ENCODE data around the gene PTGS1. TPM values are rescaled to one million over a fixed set of nuclear protein-coding genes. Genes with fewer than 3 reads are reported as not detected.
A peak's percentile ranks its signal among the peaks of the same experiment; 100 is the strongest.
"Not testable (repeated sequence)": the region's sequence is repeated elsewhere in the genome, so short reads cannot be mapped to it uniquely, and the experiment has no call there.

The PTGS1 gene
- 10 to 100 TPM; 14.2 to 27.9 (median 20.2) TPM for total RNA-seq

DNA sequence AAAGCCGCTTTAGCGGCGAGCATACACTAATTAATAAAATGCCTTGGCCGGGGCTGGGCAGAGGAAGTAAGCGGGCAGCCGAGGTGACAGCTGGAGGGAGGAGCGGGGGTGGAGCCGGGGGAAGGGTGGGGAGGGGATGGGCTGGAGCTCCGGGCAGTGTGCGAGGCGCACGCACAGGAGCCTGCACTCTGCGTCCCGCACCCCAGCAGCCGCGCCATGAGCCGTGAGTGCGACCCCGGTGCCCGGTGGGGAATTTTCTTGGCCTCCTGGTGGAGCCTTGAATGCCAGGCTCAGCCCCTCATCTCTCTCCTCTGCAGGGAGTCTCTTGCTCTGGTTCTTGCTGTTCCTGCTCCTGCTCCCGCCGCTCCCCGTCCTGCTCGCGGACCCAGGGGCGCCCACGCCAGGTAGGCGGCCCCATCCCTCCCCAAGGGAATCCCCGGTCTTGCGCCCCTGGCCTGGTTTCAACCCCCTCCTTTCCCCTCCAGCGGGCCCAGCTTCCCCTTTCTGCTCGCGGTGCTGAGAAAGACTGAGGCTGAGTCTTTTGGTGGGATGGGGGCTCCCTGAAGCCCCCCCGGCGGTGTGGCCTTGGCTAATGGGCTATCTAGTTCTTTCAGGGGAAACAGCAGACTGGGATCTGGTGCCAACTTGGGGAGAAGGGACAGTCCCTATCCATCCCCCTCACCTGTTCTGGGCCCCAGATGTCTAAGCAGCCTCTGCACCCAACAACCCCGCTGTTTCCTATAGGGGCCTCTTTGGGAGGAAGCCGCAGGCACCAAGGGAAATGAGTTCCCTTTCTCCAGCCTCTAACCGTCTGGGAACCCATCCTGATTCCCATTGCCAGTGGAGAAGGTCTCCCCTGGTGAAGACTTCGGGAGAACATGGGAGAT lies at the start of gene PTGS1:
TSS of gene PTGS1 (plus strand) at position 156 of the 887 bp plus-strand sequence. CDS start at position 217, 61 bp downstream.
- peak within 1 kb of the TSS; percentile 36 to 61 (median 42) for H3K4me3 ChIP-seq
- peak; percentile 24 for TF ChIP-seq POLR2A (IDR thresholded peaks at IDR 0.05)
- TF ChIP-seq, protein P1, sequence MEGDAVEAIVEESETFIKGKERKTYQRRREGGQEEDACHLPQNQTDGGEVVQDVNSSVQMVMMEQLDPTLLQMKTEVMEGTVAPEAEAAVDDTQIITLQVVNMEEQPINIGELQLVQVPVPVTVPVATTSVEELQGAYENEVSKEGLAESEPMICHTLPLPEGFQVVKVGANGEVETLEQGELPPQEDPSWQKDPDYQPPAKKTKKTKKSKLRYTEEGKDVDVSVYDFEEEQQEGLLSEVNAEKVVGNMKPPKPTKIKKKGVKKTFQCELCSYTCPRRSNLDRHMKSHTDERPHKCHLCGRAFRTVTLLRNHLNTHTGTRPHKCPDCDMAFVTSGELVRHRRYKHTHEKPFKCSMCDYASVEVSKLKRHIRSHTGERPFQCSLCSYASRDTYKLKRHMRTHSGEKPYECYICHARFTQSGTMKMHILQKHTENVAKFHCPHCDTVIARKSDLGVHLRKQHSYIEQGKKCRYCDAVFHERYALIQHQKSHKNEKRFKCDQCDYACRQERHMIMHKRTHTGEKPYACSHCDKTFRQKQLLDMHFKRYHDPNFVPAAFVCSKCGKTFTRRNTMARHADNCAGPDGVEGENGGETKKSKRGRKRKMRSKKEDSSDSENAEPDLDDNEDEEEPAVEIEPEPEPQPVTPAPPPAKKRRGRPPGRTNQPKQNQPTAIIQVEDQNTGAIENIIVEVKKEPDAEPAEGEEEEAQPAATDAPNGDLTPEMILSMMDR (IDR thresholded peaks at IDR 0.05) = no peak
- TF ChIP-seq POLR2AphosphoS5 (IDR thresholded peaks at IDR 0.05) = peak in 2 of 3 donors; percentile 63 to 64
- no peaks in the 10 kb centered on the region for H3K36me3 ChIP-seq
- 10% methylated on average over 29 of the region's 39 CpGs; no CpG with 5 or more reads in 1 of the 2 donors for WGBS, 2 donors (ENCODE audit: low coverage in 1 of 2)
- in situ Hi-C loops (cut with MboI; ENCODE audit: low pct_ligation_motif_present in 1 of 4, low pct_unique_long_range_greater_than_20kb in 1 of 4, low sequenced_read_pairs in 3 of 4) = no loop called here
- peak; percentile 68 for DNase-seq
- H3K9me3 ChIP-seq = no peaks in the 10 kb centered on the region
- intact Hi-C loops (cut with DNase I; ENCODE audit: low total_unique reads) = no loop called here
- H3K4me1 ChIP-seq = peaks cover 11 to 45% (median 22%) of the 10 kb centered on the region in 4 donors
- H3K27ac ChIP-seq = peak within 1 kb of the TSS; percentile 68 to 87 (median 78)
- H3K27me3 ChIP-seq = peaks cover 12% of the 10 kb centered on the region

DNA sequence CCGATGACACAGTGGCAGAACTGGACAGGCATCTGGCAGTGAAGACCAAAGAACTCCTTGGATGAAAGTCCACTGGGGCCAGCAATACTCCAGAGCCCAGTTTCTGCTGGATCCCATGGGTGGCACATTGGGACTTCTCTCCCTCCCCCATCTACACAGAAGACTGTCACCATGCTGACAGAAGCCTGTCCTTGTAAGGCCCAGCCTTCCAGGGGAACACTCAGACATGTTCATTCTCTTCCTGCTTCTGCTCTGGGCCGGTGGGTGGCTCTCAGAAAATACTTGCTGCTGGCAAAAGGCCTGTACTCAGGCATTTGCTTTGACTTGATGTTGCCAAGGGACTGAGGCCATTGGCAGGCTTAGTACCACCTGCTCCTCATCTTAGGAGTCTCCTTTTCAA lies 48.3 kb upstream of the PTGS1 start:
- in situ Hi-C loops (cut with MboI; ENCODE audit: low pct_ligation_motif_present in 1 of 4, low pct_unique_long_range_greater_than_20kb in 1 of 4, low sequenced_read_pairs in 3 of 4) = no loop called here
- peaks cover 0 to 9% (median 2%) of the 10 kb centered on the region in 4 donors for H3K4me1 ChIP-seq
- H3K36me3 ChIP-seq = peaks cover 0 to 14% (median 0%) of the 10 kb centered on the region in 4 donors
- no peak for DNase-seq
- H3K4me3 ChIP-seq = no peak overlapping the region
- peak overlapping the region in 1 of 4 donors; percentile 1 for H3K27ac ChIP-seq
- no peaks in the 10 kb centered on the region for H3K27me3 ChIP-seq
- intact Hi-C loops (cut with DNase I; ENCODE audit: low total_unique reads) = no loop called here
- TF ChIP-seq, protein P1 (IDR thresholded peaks at IDR 0.05) = no peak
- no peak for TF ChIP-seq POLR2AphosphoS5 (IDR thresholded peaks at IDR 0.05)
- TF ChIP-seq EP300 (IDR thresholded peaks at IDR 0.05; ENCODE audit: low read depth) = no peak
- no peak for TF ChIP-seq POLR2A (IDR thresholded peaks at IDR 0.05)
- WGBS, 2 donors (ENCODE audit: low coverage in 1 of 2) = 73 to 100% methylated on average over 1 to 2 of the region's 2 CpGs
- H3K9me3 ChIP-seq = no peaks in the 10 kb centered on the region

DNA sequence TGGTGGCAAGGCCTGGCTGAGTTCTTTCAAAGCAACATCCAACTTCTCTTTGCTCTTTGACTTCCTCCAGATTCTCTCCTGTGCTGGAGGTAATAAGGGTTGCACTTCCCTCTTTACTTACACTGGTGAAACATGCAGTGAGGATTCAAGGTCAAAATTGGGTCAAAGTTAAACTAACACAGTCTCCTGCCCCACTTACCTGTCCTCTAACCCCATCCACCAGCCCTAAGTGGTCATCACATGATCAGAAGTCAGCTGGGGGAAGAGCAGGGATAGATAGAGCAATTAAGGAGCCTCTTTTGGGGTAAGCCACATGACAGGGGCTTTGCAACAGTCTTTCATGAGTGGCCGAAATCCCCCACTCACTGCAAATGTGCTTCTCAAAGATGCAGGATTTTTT lies 46.2 kb upstream of the PTGS1 start:
- H3K4me3 ChIP-seq; DNase-seq; H3K4me1 ChIP-seq; intact Hi-C loops (cut with DNase I; ENCODE audit: low total_unique reads); in situ Hi-C loops (cut with MboI; ENCODE audit: low pct_ligation_motif_present in 1 of 4, low pct_unique_long_range_greater_than_20kb in 1 of 4, low sequenced_read_pairs in 3 of 4); H3K9me3 ChIP-seq; H3K27me3 ChIP-seq: not testable (repeated sequence)
- Histone ChIP-seq H3K36me3 (peaks cover 0 to 14% (median 0%) of the 10 kb centered on the region in 4 donors), H3K27ac (peak overlapping the region in 2 of 4 donors; percentile 25 to 46)
- 64 to 65% methylated on average over 1 of the region's 1 CpG for WGBS, 2 donors (ENCODE audit: low coverage in 1 of 2)

DNA sequence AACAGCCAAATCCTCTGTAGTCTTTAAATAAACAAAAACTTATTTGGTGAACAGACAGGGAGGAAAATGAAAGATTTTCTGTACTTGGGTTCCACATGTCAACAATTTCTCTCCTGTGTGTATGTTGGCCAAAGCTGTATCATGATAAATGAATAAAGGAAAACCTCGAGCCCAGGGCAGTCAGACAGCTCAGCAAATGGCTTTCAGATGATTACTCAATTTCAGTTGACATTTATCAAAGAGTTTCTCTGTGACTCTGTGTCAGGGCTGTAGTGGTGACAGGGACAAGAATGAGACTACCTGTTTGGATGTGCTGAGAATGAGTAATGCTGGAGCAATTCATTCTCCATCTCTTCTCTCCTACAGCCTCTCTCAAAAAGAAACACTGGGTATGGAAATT lies 45.7 kb upstream of the PTGS1 start:
- no peak for DNase-seq
- Histone ChIP-seq H3K4me3 (no peak overlapping the region), H3K27ac (peak overlapping the region in 2 of 4 donors; percentile 25 to 46), H3K36me3 (peaks cover 0 to 14% (median 0%) of the 10 kb centered on the region in 4 donors), H3K27me3 (no peaks in the 10 kb centered on the region), H3K4me1 (peaks cover 0 to 9% (median 2%) of the 10 kb centered on the region in 4 donors), H3K9me3 (no peaks in the 10 kb centered on the region)
- TF ChIP-seq, protein P1 (IDR thresholded peaks at IDR 0.05) = no peak
- TF ChIP-seq POLR2A (IDR thresholded peaks at IDR 0.05) (no peak), POLR2AphosphoS5 (IDR thresholded peaks at IDR 0.05) (no peak), EP300 (IDR thresholded peaks at IDR 0.05; ENCODE audit: low read depth) (no peak)
- WGBS, 2 donors (ENCODE audit: low coverage in 1 of 2) = 36 to 37% methylated on average over 1 of the region's 1 CpG
- in situ Hi-C loops (cut with MboI; ENCODE audit: low pct_ligation_motif_present in 1 of 4, low pct_unique_long_range_greater_than_20kb in 1 of 4, low sequenced_read_pairs in 3 of 4) = no loop called here
- intact Hi-C loops (cut with DNase I; ENCODE audit: low total_unique reads) = no loop called here
